ENCODE results near the gene ZNF618. TPM values are rescaled to one million over a fixed set of nuclear protein-coding genes. Genes with fewer than 3 reads are reported as not detected.

The ZNF618 gene
- total and polyA plus RNA-seq, 2 experiments from 2014 or later: 12.1 to 22.1 TPM

GRCh38 chr9:114075602-114076001 lies 199.5 kb downstream of the ZNF618 start:
- no peaks in the 10 kb centered on the region; the same call in 1 of the 2 replicates for H3K4me1 ChIP-seq (ENCODE audit: insufficient read depth)
- Mint-ChIP-seq H3K27me3 (ENCODE audit: insufficient read depth, low read depth, poor library complexity) (peaks cover 7% of the 10 kb centered on the region), H3K9me3 (no peaks in the 10 kb centered on the region), H3K4me3 (no peak overlapping the region), H3K27ac (no peak overlapping the region; the same call in 1 of the 2 replicates), H3K36me3 (ENCODE audit: low read depth) (no peaks in the 10 kb centered on the region), H3K4me1 (peaks cover 8% of the 10 kb centered on the region; the same call in 2 of the 3 replicates)
- H4K20me1 ChIP-seq (replicated peaks; ENCODE audit: insufficient read depth): no peaks in the 10 kb centered on the region
- no peaks in the 10 kb centered on the region for H3K79me2 ChIP-seq (replicated peaks; ENCODE audit: insufficient read depth)
- no peak overlapping the region for H3K27ac ChIP-seq (ENCODE audit: low read depth)
- H3K4me2 ChIP-seq: no peak overlapping the region
- H3F3A ChIP-seq (replicated peaks; ENCODE audit: low read depth): no peaks in the 10 kb centered on the region
- no peaks in the 10 kb centered on the region for H3K36me3 ChIP-seq (ENCODE audit: insufficient read depth)
- peaks cover 8% of the 10 kb centered on the region; the same call in 1 of the 2 replicates for H3K9me2 ChIP-seq (ENCODE audit: insufficient read depth)
- no peaks in the 10 kb centered on the region for H3K27me3 ChIP-seq (ENCODE audit: insufficient read depth)
- ATAC-seq (no peak), DNase-seq (ENCODE audit: low spot score) (no peak)
- no peak overlapping the region for H3K4me3 ChIP-seq
- H2AFZ ChIP-seq: no peak overlapping the region
- no peak for TF ChIP-seq ZNF462 (CRISPR knock-in tag; IDR thresholded peaks at IDR 0.05)

- ATAC-seq: peak; percentile 50
- H3K27ac Mint-ChIP-seq: no peak overlapping the region
Measured at GRCh38 chr9:114076237-114077161, 200.4 kb downstream of the ZNF618 start.

More at GRCh38 chr9:114076237-114077161, 200.4 kb downstream of the ZNF618 start:
- Mint-ChIP-seq H3K4me3 (no peak overlapping the region), H3K27me3 (ENCODE audit: insufficient read depth, low read depth, poor library complexity) (peaks cover 7% of the 10 kb centered on the region), H3K36me3 (ENCODE audit: low read depth) (no peaks in the 10 kb centered on the region), H3K9me3 (no peaks in the 10 kb centered on the region), H3K4me1 (peaks cover 8% of the 10 kb centered on the region; the same call in 2 of the 3 replicates)
- Histone ChIP-seq H3K79me2 (replicated peaks; ENCODE audit: insufficient read depth) (no peaks in the 10 kb centered on the region), H3F3A (replicated peaks; ENCODE audit: low read depth) (no peaks in the 10 kb centered on the region), H4K20me1 (replicated peaks; ENCODE audit: insufficient read depth) (no peaks in the 10 kb centered on the region), H3K27me3 (ENCODE audit: insufficient read depth) (no peaks in the 10 kb centered on the region), H3K4me3 (no peak overlapping the region), H3K4me2 (no peak overlapping the region), H3K27ac (ENCODE audit: low read depth) (no peak overlapping the region), H3K9me2 (ENCODE audit: insufficient read depth) (peaks cover 8% of the 10 kb centered on the region; the same call in 1 of the 2 replicates), H2AFZ (no peak overlapping the region), H3K4me1 (ENCODE audit: insufficient read depth) (no peaks in the 10 kb centered on the region; the same call in 1 of the 2 replicates), H3K36me3 (ENCODE audit: insufficient read depth) (no peaks in the 10 kb centered on the region)
- TF ChIP-seq CTCF (conservative IDR thresholded peaks at IDR 0.05; ENCODE audit: low read depth in 2 of 2): peak; percentile 13 to 65; a peak in 2 of 4 replicates
- no peak for TF ChIP-seq ZNF331 (CRISPR knock-in tag; IDR thresholded peaks at IDR 0.05; ENCODE audit: low read depth)
- DNase-seq (ENCODE audit: low spot score): peak; percentile 43
